ENCODE data around the gene CCR5AS.

Gene CCR5AS

GRCh38 chr3:46378426-46378942, 28.4 kb downstream of the CCR5AS start:
- DNase-seq (peak; percentile 42), ATAC-seq (ENCODE audit: low read depth) (peak; percentile 40)
- TF ChIP-seq CTCF (IDR thresholded peaks at IDR 0.05), result no peak
- no peak overlapping the region for H3K4me3 Mint-ChIP-seq
- no peaks in the 10 kb centered on the region for H3K36me3 Mint-ChIP-seq (ENCODE audit: low read depth)
- no peak overlapping the region for H3K27ac Mint-ChIP-seq
- no peaks in the 10 kb centered on the region for H3K9me3 Mint-ChIP-seq
- intact Hi-C loops (cut with micrococcal nuclease), result loop anchor here (1.0 to 10.0 kb wide), 3 partner anchors 440 to 1341 kb away; no protein-coding TSS in a partner anchor
- peaks cover 43% of the 10 kb centered on the region for H3K4me1 Mint-ChIP-seq
- ChIA-PET CTCF (interaction anchor here (0.7 to 3.1 kb wide), 22 partner anchors 9 to 684 kb away, joined by 3 to 40 read pairs (median 4); partner anchors contain the start of genes CCR1 and CCR5), POLR2A (interaction anchor here (0.7 to 0.9 kb wide), 2 partner anchors 286 to 650 kb away, joined by 5 read pairs; no protein-coding TSS in a partner anchor)
- H3K27me3 Mint-ChIP-seq, result no peaks in the 10 kb centered on the region

GRCh38 chr3:46375814-46376213, 31.1 kb downstream of the CCR5AS start:
- peaks cover 34% of the 10 kb centered on the region for H3K4me1 Mint-ChIP-seq
- ATAC-seq (ENCODE audit: low read depth), result no peak

GRCh38 chr3:46375218-46375617, 31.6 kb downstream of the CCR5AS start:
- intact Hi-C loops (cut with micrococcal nuclease), result loop anchor here (5.0 to 10.0 kb wide), 2 partner anchors 610 to 1338 kb away; no protein-coding TSS in a partner anchor
- ATAC-seq (ENCODE audit: low read depth), result no peak
- Mint-ChIP-seq H3K27me3 (peaks cover 2% of the 10 kb centered on the region), H3K9me3 (no peaks in the 10 kb centered on the region), H3K27ac (no peak overlapping the region), H3K4me1 (peaks cover 32% of the 10 kb centered on the region), H3K36me3 (ENCODE audit: low read depth) (no peaks in the 10 kb centered on the region), H3K4me3 (no peak overlapping the region)
- TF ChIP-seq CTCF (IDR thresholded peaks at IDR 0.05), result no peak
- POLR2A ChIA-PET, result interaction anchor here (1.3 kb wide), 1 partner anchor 8 kb away, joined by 3 read pairs; no protein-coding TSS in a partner anchor
- DNase-seq, result no peak
- CTCF ChIA-PET, result interaction anchor here (0.7 to 1.3 kb wide), 4 partner anchors 8 to 296 kb away, joined by 3 to 5 read pairs (median 4); no protein-coding TSS in a partner anchor

More at GRCh38 chr3:46375814-46376213, 31.1 kb downstream of the CCR5AS start:
- ChIA-PET POLR2A (no interaction called here), CTCF (interaction anchor here (3.1 kb wide), 1 partner anchor 99 kb away, joined by 31 read pairs; no protein-coding TSS in a partner anchor)
- Mint-ChIP-seq H3K9me3 (no peaks in the 10 kb centered on the region), H3K36me3 (ENCODE audit: low read depth) (no peaks in the 10 kb centered on the region), H3K4me3 (no peak overlapping the region), H3K27ac (no peak overlapping the region), H3K27me3 (peaks cover 2% of the 10 kb centered on the region)
- TF ChIP-seq CTCF (IDR thresholded peaks at IDR 0.05), result no peak
- no peak for DNase-seq
- intact Hi-C loops (cut with micrococcal nuclease), result loop anchor here (5.0 to 10.0 kb wide), 2 partner anchors 611 to 1339 kb away; no protein-coding TSS in a partner anchor

GRCh38 chr3:46374755-46375154, 32.1 kb downstream of the CCR5AS start:
- no peaks in the 10 kb centered on the region for H3K36me3 Mint-ChIP-seq (ENCODE audit: low read depth)
- POLR2A ChIA-PET, result interaction anchor here (1.3 kb wide), 1 partner anchor 9 kb away, joined by 3 read pairs; no protein-coding TSS in a partner anchor
- H3K27ac Mint-ChIP-seq, result no peak overlapping the region
- H3K4me3 Mint-ChIP-seq, result no peak overlapping the region
- ATAC-seq (ENCODE audit: low read depth), result no peak
- no peak for TF ChIP-seq CTCF (IDR thresholded peaks at IDR 0.05)
- CTCF ChIA-PET, result interaction anchor here (0.7 to 1.3 kb wide), 5 partner anchors 9 to 436 kb away, joined by 3 to 5 read pairs (median 3); no protein-coding TSS in a partner anchor
- H3K9me3 Mint-ChIP-seq, result no peaks in the 10 kb centered on the region
- no peak for DNase-seq
- H3K27me3 Mint-ChIP-seq, result peaks cover 2% of the 10 kb centered on the region
- H3K4me1 Mint-ChIP-seq, result peaks cover 31% of the 10 kb centered on the region
- intact Hi-C loops (cut with micrococcal nuclease), result loop anchor here (5.0 to 10.0 kb wide), 2 partner anchors 610 to 1337 kb away; no protein-coding TSS in a partner anchor
